Dedifferentiated amniotic fluid mesenchymal stem cell (primary cell): Measurements from ENCODE around the gene GRK6.

Source experiments
- DNase-seq: peaks from one replicate; pipeline ENCODE4 v3.0.0-alpha.2; 2016; ENCODE audit errors: extremely low spot score

Gene GRK6

DNA sequence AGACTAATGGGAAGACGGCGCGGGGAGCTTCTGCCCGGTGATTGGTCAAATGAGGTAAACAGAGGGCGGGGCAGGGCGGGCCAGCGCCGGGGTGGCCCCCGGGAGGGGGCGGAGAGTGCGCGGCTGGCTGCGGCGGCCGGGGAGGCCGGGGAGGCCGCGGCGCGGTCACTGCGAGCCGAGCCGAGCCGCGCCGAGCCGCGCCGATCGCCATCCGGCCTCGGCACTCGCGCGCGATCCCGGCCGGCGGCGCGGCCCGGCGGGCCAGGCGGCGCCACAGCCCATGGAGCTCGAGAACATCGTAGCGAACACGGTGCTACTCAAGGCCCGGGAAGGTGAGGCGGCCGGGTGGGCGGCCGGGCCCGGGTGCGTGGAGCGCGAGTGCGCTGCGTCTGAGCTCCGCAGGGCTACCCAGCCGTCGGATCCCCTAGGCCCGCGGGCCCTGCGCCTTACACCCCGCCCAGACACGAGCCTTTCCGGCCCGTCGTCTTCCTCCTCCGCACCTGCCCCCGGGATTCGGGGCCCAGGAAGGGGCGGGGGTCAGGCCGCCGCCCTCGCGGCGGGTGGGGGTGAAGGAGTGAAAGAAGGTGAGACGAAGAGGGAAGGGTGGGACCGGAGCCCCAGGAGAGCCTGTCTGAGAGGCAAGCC is at the start of gene GRK6:
Gene GRK6, plus strand, starts transcription at position 111 of the 645 bp plus-strand sequence. Its CDS starts 170 bp downstream, at position 281.
- no peak for DNase-seq

DNA sequence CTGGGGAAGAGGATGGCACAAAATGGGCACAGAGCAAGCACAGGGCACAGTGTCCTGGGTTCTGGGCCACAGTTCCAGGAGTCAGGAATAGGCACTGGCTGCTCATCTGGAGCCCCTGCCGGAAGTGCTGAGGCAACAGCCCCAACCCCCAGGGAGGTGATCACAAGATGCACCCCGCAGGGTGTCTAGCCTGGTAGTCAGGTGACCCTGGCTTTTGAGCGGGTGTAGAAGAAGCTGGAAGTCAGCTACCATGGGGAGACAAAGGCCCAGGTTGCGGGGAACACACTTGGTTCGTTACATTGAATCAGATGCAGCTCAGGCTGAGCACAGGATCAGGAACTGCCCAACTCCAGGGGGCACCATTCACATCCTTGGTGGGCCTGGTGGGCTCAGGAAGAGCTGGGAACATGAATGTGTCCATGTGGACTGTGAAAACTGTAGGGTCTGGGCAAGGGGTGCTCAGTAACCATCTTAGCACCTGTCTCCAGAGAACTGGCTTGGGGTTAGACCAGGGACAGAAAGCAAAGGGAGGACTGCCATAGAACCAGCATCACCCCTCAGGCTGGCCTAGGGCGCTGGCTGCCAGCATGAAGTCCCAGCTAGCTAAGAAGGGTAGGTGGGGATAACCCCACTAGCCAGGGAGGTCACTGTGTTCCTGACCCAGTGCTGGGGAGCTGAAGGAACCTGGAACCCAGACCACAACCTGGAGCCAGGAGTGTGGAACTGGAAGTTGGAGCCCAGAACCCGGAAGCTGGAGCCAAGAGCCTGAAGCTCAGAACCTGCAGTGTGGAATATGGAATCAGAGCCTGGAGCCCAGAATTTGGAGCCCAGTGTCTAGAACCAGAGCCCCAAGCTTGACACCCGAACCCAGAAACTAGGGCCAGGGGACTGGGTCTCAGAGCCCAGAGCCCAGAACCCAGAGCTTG is 48.4 kb upstream of the GRK6 start:
- no peak for DNase-seq

DNA sequence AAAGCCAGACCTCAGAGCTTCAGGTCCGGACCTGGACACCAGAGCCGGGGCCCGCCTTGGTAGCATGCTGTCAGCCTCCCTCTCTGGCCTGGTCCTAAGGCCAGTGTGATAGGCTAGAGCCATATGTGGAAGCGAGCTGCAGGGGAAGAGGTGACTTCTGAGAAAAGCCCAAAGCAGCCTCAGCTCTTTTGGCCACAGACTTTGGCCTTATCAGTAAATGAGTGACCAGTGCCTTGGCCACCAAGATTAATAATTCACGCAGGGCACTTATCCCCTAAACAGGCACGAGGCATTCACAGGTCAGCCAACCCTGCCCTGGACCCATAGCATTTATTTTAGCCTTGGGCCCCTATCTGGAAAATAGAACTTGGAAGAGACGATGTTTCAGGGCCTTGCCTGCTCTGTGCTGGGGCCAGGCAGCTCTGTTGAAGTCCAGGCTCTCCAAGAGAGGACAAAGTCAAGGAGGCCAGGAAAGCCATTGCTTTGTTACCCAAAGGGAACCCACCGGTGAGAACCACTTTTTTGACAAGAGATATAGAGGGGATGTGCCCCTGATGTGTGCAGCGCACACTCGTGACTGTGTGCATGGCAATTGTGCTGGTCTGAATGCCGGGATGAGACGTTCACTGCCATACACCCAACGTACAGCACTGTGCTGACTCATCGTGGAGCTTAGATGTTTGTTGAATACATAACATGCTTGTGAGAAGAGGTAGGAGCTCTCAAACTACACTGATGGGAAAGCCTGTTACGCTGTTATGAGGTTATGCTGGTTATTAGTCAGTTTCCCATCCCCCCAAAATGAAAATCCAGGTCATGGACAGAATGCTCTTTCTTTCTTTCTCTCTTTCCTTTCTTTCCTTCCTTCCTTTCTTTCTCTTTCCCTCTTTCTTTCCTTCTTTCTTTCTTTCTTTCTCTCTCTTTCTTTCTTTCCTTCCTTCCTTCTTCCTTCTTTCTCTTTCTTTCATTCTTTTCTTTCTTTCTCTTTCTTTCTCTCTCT is 47.3 kb upstream of the GRK6 start:
- DNase-seq: peak; percentile 77

DNA sequence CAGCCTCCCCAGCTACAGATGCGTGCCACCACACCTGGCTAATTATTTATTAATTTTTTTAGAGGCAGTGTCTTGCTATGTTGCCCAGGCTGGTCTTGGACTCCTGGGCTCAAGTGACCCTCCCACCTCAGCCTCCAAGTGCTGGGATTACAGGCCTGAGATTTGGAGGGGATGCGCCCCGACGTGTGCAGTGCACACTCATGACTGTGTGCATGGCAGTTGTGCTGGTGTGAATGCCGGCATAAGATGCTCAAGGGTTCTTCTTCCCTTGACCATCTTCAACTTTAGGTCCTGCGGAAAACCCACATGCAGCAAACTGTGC is 45.7 kb upstream of the GRK6 start:
- no peak for DNase-seq

DNA sequence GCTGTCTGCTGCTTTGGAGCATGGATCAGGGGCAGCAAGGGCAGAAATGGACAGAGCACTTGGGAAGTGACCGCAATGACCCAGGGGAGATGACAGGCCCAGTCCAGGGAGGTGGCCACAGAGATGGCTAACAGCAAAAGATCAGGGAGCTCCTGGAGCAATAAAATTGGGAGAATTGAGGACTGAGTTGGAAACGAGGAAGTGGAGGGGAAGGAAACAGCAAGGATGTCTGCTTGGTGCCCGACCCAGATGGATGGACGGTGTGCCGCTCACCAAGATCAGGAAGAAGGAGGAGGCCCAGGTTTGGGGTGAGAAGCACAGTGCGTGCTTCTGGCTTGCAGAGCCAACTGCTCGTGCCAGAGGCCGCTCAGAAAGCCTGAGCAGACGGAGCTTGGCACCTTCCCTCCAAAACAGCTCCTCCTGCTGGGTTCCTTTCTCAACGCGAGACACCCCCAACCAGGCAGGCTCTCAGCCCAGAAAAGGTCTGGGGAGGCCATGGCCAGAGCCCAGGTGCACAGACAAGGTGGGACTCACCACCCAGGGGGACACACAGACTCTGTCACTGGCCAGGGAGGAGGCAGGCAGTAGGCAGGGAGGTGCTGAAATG is 44.0 kb upstream of the GRK6 start:
- DNase-seq: no peak

DNA sequence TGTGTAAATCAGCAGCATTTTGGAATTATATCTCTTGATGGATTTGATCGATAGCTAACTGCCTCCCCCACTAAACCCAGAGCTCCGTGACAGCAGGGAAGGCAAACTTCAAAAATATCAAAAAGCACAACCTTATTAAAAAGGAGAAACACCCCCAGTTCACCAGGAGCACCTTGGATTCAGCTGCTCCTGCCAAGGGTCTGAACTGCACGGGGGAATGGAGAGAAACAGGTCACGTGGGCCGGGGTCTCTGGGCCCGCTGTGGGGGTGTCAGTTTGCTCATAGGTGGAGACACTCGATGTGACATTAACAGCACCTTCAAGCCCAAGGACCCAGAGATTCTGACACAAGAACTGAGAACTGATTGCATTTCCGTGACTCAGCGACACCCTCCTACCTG is 43.3 kb upstream of the GRK6 start:
- no peak for DNase-seq

DNA sequence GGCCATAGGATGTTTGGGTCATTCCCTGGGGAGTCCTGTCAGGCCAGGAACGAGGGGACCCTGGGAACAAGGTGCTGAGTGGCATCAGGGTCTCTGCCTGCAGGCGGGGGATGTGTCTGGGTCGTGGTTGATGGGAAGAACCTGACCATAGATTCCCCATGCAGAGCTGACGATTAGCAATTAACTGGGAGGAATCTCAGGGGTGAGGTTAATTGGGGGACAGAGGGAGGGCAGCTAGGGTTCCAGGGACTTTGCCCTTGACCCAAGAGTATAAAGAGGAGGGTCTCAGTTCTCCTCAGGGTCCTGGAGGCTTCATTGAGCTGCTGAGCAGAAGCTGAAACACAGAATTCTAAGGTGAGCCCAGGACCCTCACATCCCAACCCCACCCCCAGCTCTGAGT is 42.3 kb upstream of the GRK6 start, which contains the start of gene SLC34A1:
Gene SLC34A1, plus strand, starts transcription at position 301 of the 400 bp plus-strand sequence. CDS start 1,308 bp downstream, outside the sequence.
- no peak for DNase-seq

DNA sequence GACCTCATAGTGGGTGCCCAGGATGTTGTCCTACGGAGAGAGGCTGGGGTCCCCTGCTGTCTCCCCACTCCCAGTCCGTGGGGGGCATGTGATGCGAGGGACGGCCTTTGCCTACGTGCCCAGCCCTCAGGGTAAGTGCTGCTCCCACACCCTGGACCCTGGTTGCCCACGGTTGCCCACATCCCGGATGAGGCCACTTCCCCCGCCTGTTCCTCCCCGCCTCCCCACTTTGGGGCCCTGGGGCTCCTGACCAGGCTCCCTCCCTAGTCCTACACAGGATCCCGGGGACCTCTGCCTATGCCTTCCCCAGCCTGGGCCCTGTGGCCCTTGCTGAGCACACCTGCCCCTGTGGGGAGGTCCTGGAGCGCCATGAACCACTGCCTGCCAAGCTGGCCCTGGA is 40.8 kb upstream of the GRK6 start:
- no peak for DNase-seq

DNA sequence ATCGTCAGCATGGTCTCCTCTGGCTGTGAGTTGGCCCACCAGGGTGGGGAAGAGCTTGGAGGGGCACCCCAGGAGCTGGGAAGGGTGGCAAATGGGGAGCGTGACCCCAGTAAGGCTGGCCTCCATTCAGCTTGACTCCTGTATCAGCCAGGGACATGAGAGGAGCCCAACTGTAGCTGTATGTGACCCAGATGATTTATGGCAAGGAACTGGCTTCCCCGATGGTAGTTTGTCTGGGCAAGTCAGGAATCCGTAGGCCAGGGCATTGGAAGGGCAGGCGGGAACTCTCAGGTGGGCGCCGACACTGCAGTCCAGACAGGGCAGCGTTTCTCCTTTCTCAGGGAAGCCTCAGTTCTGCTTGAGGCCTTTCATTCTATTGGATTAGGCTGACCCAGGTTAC is 39.9 kb upstream of the GRK6 start:
- no peak for DNase-seq

DNA sequence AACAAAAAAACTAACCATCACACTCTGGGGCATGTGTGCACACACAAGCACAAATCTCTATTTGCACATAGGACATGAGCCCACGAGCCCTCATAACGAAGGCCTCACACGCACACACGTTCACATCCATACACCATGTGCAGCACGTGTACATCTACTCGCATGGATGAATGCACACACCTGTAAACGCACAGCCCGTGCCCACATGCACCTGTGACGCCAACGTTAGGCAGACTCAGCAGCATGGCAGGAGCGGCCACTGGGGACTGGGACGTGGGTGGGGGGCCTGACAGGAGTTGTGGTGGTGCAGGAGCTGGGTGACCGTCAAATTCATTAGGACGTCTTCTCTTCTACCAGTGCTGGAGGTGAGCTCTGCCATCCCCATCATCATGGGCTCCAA is 39.1 kb upstream of the GRK6 start:
- DNase-seq: no peak

DNA sequence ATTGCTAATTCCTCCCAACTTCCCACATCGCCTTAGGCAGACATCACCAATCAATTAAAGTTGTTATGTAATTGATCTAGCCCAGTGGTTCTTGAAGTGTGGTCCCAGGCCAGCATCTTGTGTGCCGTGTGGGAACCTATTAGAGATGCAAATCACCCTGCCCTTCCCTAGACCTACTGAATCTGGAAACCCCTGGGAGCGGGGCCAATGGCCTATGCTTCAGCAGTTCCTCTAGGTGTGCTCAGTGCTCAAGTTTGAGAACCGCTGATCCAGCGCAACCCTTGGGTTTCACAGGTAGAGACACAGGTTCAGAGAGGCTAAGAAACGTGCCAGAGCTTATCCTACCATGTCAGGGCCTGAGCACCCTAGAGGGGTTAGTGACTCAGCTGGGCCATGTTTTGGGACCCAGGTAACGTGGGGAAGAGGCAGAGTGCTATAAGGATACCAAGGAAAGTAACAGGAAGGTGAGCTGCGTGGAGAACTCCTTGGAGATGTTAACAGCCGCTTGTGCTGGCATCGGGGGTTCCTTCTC is 37.9 kb upstream of the GRK6 start:
- DNase-seq: no peak

DNA sequence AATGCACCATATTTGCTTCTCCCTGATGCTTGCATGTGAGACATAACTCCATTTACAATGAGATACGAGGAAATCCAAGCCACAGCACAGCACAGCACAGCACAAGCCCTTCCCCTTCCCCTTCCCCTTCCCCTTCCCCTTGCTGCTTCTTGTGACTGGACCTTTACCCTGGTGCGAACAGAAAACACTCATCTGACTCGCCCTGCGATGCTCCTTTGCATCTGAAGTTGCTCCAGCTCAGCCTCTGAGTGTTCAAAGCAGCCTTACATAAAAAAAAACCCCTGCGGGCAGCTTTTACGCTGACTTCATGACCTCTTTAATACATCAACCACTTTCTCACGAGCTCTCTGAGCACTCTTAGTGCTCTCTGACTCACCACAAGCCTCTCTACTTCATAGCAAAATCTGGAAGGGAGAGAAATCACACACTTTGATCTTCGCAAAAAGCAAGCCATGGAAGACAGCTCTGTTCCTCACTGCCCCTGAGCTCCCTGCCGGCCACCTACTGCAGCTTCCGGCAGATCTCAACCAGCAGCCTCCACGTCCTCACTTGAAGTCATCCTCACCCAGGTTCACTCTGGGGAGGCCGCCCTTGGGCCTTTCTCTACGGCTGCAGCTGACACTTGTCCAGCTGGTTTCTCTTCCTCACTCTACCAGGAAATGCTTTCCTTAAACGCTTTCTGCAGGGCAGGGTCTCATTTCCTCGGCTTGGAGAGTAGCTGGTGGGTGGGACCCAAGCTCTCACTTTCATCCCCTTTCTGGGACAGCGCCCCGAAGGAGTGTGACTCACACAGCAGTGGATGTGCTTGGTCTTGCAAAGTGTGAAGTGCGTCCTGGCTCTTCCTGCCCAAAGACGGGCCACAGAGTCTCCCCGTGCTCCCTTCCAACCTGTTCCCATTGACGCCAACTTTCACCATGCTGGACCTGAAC is 37.0 kb upstream of the GRK6 start:
- peak; percentile 82 for DNase-seq

DNA sequence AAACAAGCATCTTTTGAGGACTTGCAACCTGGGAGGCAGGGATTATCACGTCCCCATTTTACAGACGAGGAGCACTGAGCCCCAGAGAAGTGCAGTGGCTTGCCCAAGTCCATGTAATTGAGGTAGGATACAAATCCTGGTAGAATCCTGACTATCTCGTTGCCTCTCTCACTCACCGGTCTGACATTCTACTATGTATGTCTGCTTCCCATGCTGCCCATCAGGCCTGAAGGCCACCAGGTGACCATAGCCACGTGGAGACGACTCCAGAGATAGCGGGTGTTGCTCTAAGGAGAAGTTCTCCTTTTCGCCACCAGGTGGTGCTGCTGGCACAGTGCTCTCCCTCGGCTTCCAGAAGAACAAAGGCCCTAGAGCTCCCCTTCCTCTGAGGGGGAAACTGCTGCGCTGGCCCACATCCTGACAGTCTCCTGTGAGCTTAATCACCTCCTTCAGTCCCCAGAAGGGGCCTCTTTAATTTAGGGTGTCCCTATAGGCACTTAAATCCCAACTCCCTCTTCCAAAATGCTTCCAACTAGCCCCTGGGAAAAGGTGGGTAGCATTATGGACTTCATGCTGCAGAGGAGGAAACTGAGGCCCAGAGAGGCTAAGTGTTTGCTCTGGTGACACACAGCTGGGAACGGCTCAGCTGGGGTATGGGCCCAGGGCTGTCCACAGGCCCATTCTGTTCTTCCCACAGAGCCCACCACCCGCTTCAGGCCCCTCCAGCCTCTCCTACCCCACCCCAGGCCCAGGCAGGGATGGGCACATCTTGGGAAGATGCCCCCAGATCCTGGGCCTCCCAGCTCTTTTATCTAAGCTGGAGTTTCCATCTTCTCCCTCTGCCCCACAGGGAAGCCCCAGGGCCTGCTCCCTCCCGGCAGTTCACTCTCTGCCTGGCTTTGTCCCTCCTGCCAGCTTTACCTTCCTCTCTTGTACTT is 35.8 kb upstream of the GRK6 start:
- DNase-seq: peak; percentile 77

DNA sequence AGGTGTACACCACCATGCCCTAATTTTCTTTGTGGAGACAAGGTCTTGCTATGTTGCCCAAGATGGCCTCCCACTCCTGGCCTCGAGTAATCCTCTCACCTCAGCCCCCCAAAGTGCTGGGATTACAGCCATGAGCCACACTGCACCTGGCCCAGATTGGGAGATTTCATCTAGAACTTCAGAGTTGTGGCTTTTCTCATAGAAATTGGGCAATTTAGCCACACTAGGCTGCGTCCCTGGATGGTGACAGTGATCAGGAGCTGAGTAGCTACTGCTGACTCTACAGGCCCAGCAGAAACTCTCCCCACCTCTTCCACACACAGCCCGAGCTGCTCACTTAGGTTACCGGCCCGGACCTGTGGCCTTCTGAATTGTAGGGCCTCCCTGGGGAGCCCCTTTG is 33.7 kb upstream of the GRK6 start:
- DNase-seq: no peak

DNA sequence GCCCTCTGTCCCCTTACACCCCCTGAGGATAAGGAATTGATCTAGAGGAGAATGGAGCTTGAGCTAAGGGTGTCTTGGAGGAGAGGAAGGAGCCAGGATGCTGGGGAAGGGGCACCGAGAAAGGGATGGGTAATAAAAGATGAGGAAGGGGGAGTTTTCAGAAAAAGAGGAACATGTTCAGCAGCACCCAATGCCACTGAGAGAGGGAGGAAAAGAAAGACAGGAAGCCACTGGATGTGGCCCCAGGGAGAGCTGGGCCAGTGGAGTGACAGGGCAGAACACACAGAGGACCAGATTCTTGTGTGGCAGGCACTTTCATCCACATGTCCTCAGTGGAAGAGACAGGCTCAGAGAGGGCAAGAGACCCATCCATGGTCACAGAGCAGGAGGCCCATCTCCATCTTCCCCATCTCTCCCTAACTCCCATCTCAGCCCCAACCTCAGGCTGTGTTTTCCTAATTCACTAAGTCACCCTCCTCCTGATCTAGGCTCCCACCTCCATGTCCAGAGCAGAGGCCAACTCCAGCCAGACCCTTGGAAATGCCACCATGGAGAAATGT is 33.2 kb upstream of the GRK6 start:
- no peak for DNase-seq

DNA sequence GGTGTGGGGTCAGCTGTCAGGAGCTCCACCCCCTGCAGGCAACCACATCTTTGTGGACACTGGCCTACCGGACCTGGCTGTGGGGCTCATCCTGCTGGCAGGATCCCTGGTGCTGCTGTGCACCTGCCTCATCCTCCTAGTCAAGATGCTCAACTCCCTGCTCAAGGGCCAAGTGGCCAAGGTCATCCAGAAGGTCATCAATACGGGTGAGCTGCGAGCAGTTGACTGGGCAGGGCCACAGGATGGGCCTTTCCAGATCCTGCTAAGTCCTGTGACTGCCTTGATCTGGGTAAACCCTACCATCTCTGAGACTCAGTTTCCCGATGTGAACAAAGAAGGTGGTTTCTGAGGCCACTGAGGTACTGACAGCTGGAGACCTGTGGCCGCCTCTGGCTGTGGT is 32.5 kb upstream of the GRK6 start:
- no peak for DNase-seq

DNA sequence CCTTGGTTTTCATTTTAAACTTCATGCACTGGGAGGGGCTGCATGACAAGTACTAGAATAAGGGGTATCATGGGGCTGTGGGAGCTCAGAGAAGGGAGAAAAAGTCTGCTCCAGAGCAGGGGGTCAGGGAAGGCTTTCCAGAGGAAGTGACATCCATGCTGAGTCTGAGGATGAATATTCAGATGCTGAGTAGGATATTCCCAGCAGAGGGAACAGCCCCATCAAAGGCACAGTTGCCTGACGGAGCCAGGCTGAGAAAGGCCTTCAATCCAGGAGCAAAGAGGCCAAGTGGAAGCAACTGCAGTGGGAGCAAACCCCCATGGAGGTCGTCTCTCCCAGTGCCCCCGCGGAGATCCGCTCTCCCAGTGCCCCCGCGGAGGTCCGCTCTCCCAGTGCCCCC is 30.4 kb upstream of the GRK6 start:
- DNase-seq: no peak

DNA sequence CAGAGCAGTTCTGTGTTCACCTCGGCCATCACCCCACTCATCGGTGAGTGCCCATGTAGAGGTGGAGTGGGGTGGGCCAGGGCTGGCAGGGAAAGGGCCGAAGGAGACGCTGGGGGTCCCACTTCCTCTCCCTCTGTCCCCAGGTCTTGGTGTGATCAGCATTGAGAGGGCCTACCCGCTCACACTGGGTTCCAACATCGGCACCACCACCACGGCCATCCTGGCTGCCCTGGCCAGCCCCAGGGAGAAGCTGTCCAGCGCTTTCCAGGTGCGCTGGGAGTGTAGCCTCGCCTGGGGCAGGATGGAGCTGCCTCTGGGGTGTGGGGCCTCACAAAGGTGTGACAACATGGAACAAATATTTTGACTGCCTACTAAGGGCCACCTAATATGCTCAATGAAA is 29.7 kb upstream of the GRK6 start:
- no peak for DNase-seq

DNA sequence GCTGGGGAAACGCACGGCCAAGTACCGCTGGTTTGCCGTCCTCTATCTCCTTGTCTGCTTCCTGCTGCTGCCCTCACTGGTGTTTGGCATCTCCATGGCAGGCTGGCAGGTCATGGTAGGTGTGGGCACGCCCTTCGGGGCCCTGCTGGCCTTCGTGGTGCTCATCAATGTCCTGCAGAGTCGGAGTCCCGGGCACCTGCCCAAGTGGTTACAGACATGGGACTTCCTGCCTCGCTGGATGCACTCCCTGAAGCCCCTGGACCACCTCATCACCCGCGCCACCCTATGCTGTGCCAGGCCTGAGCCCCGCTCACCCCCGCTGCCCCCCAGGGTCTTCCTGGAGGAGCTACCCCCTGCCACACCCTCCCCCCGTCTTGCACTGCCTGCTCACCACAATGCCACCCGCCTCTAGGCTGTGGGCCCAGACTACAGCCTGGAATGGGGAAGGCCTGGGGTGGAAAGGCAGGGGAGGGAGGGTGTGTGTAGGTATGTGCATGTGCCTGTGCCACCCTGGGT is 28.5 kb upstream of the GRK6 start:
- DNase-seq: no peak
